GM12878 (cell line): ENCODE measurements around the gene SIPA1. TPM values are rescaled to one million over a fixed set of nuclear protein-coding genes. Genes with fewer than 3 reads are reported as not detected.

Experiments used
- ATAC-seq: fragments of 200-7000 bp; cut with Tn5 transposase; 3 replicates; pipeline ENCODE4 v1.9.1; 2020; ENCODE audit warnings: mild to moderate bottlenecking, moderate library complexity
- BruUV-seq: library from RNA; stranded (reverse); fragments of 400-500 nt; replicated peaks from 2 replicates; lab custom pipeline; 2021; lab: Mats Ljungman, UMichigan
- CTCF ChIA-PET: fragments of 300-600 bp; sonication (Branson Sonifier 250); formaldehyde crosslinking; extraction: SDS; loops from one replicate; lab custom pipeline; 2021; ENCODE audit warnings: inconsistent platforms; lab: Yijun Ruan, JAX
- POLR2A ChIA-PET: fragments of 350-600 bp; formaldehyde crosslinking; extraction: SDS; loops from one replicate; lab custom pipeline; 2021; ENCODE audit warnings: inconsistent platforms; lab: Charles Lee
- RAD21 ChIA-PET: fragments of 300-600 bp; sonication (Branson Sonifier 250); formaldehyde crosslinking; loops from one replicate; lab custom pipeline; 2023; ENCODE audit warnings: antibody characterized with exemption; ENCODE audit not compliant: unreplicated experiment; lab: Charles Lee
- SMC1A ChIA-PET: fragments of 300-600 bp; sonication (Branson Sonifier 250); formaldehyde crosslinking; loops from one replicate; lab custom pipeline; 2023; ENCODE audit not compliant: unreplicated experiment, uncharacterized antibody; lab: Charles Lee
- DNase-seq: peaks from one replicate; pipeline ENCODE4 v3.0.0-alpha.2; 2011; ENCODE audit warnings: low read depth, low spot score
- FAIRE-seq: peaks from 3 replicates; lab custom pipeline; 2011; peaks lifted over from hg19 to GRCh38; lab: Jason Lieb, UNC
- H2AFZ ChIP-seq: 2 replicates; pipeline ENCODE4 v1.6.0; 2011; ENCODE audit warnings: low read depth, low read length, control low read depth; ENCODE audit not compliant: control insufficient read depth
- H3K27ac ChIP-seq: 2 replicates; pipeline ENCODE4 v1.5.1; 2011; ENCODE audit warnings: control low read depth; ENCODE audit not compliant: control insufficient read depth, insufficient read depth
- H3K27me3 ChIP-seq, 2 experiments: replicated peaks in 1 of 2; 2 replicates each; pipeline versions ENCODE4 v1.6.0 to v1.6.1; 2011; ENCODE audit warnings: low read length in 1 of 2; ENCODE audit not compliant: control insufficient read depth in 2 of 2, insufficient read depth in 2 of 2
- H3K36me3 ChIP-seq, 2 experiments: 2 replicates each; pipeline ENCODE4 v1.5.1; 2011; ENCODE audit warnings: low read length in 1 of 2; ENCODE audit not compliant: control insufficient read depth in 2 of 2, insufficient read depth in 2 of 2
- H3K4me1 ChIP-seq: 2 replicates; pipeline ENCODE4 v1.6.1; 2011; ENCODE audit warnings: mild to moderate bottlenecking, low read length, moderate library complexity, mixed read lengths; ENCODE audit not compliant: control insufficient read depth, insufficient read depth
- H3K4me2 ChIP-seq: 2 replicates; pipeline ENCODE4 v1.6.0; 2011; ENCODE audit warnings: control low read depth; ENCODE audit not compliant: control insufficient read depth, insufficient read depth
- H3K4me3 ChIP-seq: fragments of 200-600 bp; sonication (generic); 2 replicates; pipeline ENCODE4 v1.5.1; 2016
- H3K79me2 ChIP-seq: 2 replicates; pipeline ENCODE4 v1.6.0; 2011; ENCODE audit warnings: low read length; ENCODE audit not compliant: control insufficient read depth, insufficient read depth
- H3K9ac ChIP-seq: 2 replicates; pipeline ENCODE4 v1.8.0; 2011; ENCODE audit warnings: low read length, control low read depth, mixed read lengths; ENCODE audit not compliant: control insufficient read depth, insufficient read depth
- H3K9me3 ChIP-seq: replicated peaks from 3 replicates; pipeline ENCODE4 v1.5.1; 2011; ENCODE audit warnings: mild to moderate bottlenecking, low read length; ENCODE audit not compliant: control insufficient read depth, insufficient read depth
- H4K20me1 ChIP-seq: 2 replicates; pipeline ENCODE4 v1.6.0; 2011; ENCODE audit not compliant: control insufficient read depth, insufficient read depth
- CBX3 ChIP-seq: fragments of 200-600 bp; sonication (generic); IDR thresholded peaks from 2 replicates; pipeline ENCODE4 v1.6.1; 2016; ENCODE audit warnings: low read depth, borderline replicate concordance
- EZH2 ChIP-seq: IDR thresholded peaks from 2 replicates; pipeline ENCODE4 v1.6.1; 2012; ENCODE audit warnings: low read depth, mild to moderate bottlenecking, control low read depth, inconsistent platforms, low read length, borderline replicate concordance; ENCODE audit not compliant: control insufficient read depth
- IKZF1 ChIP-seq: fragments of 450-650 bp; conservative IDR thresholded peaks from 2 replicates; pipeline ENCODE4 v1.6.1; 2017; ENCODE audit warnings: antibody characterized with exemption, mild to moderate bottlenecking
- NFIC ChIP-seq: IDR thresholded peaks from 2 replicates; pipeline ENCODE4 v1.6.1; 2012; ENCODE audit warnings: low read depth, mild to moderate bottlenecking, inconsistent platforms, low read length, moderate library complexity
- RAD51 ChIP-seq: fragments of 450-650 bp; IDR thresholded peaks from 2 replicates; pipeline ENCODE4 v1.6.1; 2016; ENCODE audit warnings: moderate library complexity, mild to moderate bottlenecking, inconsistent platforms
- RBBP5 ChIP-seq: fragments of 200-600 bp; sonication (generic); conservative IDR thresholded peaks from 2 replicates; pipeline ENCODE4 v1.6.1; 2016
- SUZ12 ChIP-seq: fragments of 200-600 bp; sonication (generic); IDR thresholded peaks from one replicate; pipeline ENCODE4 v1.6.1; 2018; ENCODE audit warnings: antibody characterized with exemption, mild to moderate bottlenecking; ENCODE audit not compliant: unreplicated experiment
- TCF3 ChIP-seq: IDR thresholded peaks from 2 replicates; pipeline ENCODE4 v1.6.1; 2012; ENCODE audit warnings: low read depth, mild to moderate bottlenecking, low read length, borderline replicate concordance; ENCODE audit not compliant: insufficient read depth
- WGBS: methylation state at CpG from one replicate; pipeline ENCODE4 v1.1.6; 2016; ENCODE audit warnings: low lambda C conversion rate; ENCODE audit not compliant: insufficient replicate concordance, insufficient coverage; ENCODE audit errors: missing lambda C conversion rate; 5-methylcytosine and 5-hydroxymethylcytosine counted together
- in situ Hi-C: fragments of 300-500 bp; cut with MboI; formaldehyde crosslinking; loops from 9 replicates; pipeline ENCODE4 v1.14.3; 2018; ENCODE audit warnings: mixed read lengths
- intact Hi-C: fragments of 100-400 bp; cut with micrococcal nuclease; formaldehyde crosslinking; loops from one replicate; pipeline ENCODE4 v1.14.2; 2022; ENCODE audit not compliant: unreplicated experiment
- polyA plus RNA-seq, 11 experiments: library from polyadenylated mRNA; depleted of rRNA in 4 of 11; unstranded in 6 of 11; stranded (reverse) in 5 of 11; fragments of >200 nt; fragmentation: Nextera tagmentation in 4 of 11; fragmentation: Illumina TruSeq in 1 of 11; extraction: Ambion mirVana in 4 of 11; extraction: Trizol in 1 of 11; gene quantifications; 1 replicate in 1 of 11; 2 replicates in 10 of 11; pipeline versions ENCODE4 v1.2.1 to v1.2.3, GENCODE V29; 2011 to 2016; ENCODE audit warnings: inconsistent platforms in 2 of 11, missing spikeins in 2 of 11, low read depth in 1 of 11
- total RNA-seq, 4 experiments: library from RNA; depleted of rRNA in 3 of 4; stranded (reverse); fragments of >200 nt in 3 of 4; fragmentation: Illumina TruSeq in 1 of 4; extraction: Trizol in 1 of 4; gene quantifications; 2 replicates each; pipeline versions ENCODE4 v1.2.1 to v1.2.3, GENCODE V29; 2013 to 2021
- TF ChIP-seq, protein P1 (sequence below): IDR thresholded peaks from 2 replicates; pipeline ENCODE4 v1.6.1; 2012; ENCODE audit warnings: low read depth, low read length, improper control_type of control experiment
- TF ChIP-seq, protein P2 (sequence below): IDR thresholded peaks from 2 replicates; pipeline ENCODE4 v1.6.1; 2011; ENCODE audit warnings: low read depth, low read length, improper control_type of control experiment, borderline replicate concordance

The SIPA1 gene
- total and polyA plus RNA-seq, 10 of the 15 experiments (the other 5 are each of a cell fraction or from before 2014, with no cell fraction given), result 1.0 to 139 (median 33.4) TPM

DNA sequence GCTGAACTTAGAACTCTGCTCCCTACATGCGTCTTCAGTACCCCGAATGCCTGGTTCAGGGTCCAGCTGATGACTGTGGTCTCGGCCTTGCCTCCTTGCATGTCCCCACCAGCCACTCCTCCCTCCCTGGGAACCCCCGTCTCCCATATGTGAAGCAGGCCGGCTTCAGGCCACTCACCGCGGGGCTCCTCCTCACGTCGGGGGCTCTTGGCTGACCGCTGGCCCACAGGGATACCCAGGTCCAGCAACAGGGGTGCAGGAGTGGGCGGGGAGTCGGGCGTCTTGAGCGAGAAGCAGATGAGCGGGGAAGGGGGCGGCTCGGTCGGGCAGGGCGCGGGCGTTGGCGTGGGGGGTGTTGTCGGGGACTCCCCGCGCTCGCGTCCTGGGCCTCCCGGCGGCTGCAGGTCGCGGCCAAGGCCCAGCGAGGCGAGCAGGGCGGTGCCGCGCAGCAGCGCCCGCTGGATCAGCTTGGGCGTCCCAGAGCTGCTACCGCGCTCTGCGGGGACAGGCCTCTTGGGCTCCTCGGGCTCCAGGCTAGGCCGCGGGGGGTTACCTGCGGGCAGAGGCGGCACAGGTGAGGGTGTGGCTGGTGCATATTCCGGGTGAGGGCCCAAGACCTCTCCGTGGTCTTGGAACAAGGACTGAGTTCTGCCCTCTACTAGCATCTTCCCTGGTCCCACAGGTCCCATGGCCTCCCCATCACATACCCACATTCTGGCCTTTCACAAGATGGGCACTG is 38.5 kb upstream of the SIPA1 start:
- over 99% methylated on average over 16 of the region's 49 CpGs for WGBS
- intact Hi-C loops, result no loop called here
- no peak for ATAC-seq

DNA sequence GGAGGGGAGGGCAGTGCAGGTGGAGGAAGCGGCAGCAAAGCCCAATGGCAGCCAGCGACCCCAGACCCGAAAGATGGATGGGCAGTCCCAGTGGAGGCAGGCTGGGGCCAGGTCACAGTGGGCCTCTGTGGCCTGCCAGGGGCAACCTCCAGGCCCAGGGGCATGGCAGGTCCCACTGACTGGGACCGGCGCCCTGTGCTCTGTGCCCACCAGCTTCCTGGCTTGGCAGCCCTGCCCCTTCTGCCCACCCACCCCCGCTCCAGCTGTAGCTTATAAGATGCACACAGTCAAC is 38.0 kb upstream of the SIPA1 start:
- WGBS, result 100% methylated on average over 6 of the region's 6 CpGs
- Histone ChIP-seq H3K4me2 (no peak overlapping the region), H3K36me3 (peaks cover under 1 to 8% of the 10 kb centered on the region in 2 experiments; a peak in 3 of 4 replicates), H4K20me1 (no peaks in the 10 kb centered on the region), H3K9ac (no peak overlapping the region), H3K27me3 (no peaks in the 10 kb centered on the region), H3K9me3 (no peaks in the 10 kb centered on the region), H2AFZ (no peak overlapping the region), H3K27ac (no peak overlapping the region), H3K79me2 (no peaks in the 10 kb centered on the region), H3K4me1 (no peaks in the 10 kb centered on the region), H3K4me3 (no peak overlapping the region)
- ATAC-seq, result no peak
- intact Hi-C loops, result no loop called here
- RAD21 ChIA-PET, result interaction anchor here (1.0 kb wide), 1 partner anchor 15 kb away, joined by 3 read pairs; the partner anchor contains the start of gene PCNX3
- BruUV-seq, result no TSS peak
- SMC1A ChIA-PET, result no interaction called here
- no peak for FAIRE-seq
- in situ Hi-C loops, result no loop called here
- POLR2A ChIA-PET, result no interaction called here
- CTCF ChIA-PET, result no interaction called here
- TF ChIP-seq RAD51, result no peak
- TF ChIP-seq, protein P1, sequence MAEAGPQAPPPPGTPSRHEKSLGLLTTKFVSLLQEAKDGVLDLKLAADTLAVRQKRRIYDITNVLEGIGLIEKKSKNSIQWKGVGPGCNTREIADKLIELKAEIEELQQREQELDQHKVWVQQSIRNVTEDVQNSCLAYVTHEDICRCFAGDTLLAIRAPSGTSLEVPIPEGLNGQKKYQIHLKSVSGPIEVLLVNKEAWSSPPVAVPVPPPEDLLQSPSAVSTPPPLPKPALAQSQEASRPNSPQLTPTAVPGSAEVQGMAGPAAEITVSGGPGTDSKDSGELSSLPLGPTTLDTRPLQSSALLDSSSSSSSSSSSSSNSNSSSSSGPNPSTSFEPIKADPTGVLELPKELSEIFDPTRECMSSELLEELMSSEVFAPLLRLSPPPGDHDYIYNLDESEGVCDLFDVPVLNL, result no peak
- no peak for TF ChIP-seq IKZF1
- TF ChIP-seq TCF3, result no peak
- no peak for TF ChIP-seq NFIC
- no peak for DNase-seq

More for the DNA sequence above, 38.5 kb upstream of the SIPA1 start:
- Histone ChIP-seq H3K27ac (no peak overlapping the region), H3K4me3 (no peak overlapping the region), H3K4me2 (no peak overlapping the region), H3K79me2 (no peaks in the 10 kb centered on the region), H3K36me3 (peaks cover 0 to 6% of the 10 kb centered on the region in 2 experiments; a peak in 3 of 4 replicates), H3K27me3 (no peaks in the 10 kb centered on the region), H3K4me1 (no peaks in the 10 kb centered on the region)
- BruUV-seq, result no TSS peak
- POLR2A ChIA-PET, result interaction anchor here (1.5 kb wide), 1 partner anchor 13 kb away, joined by 3 read pairs; no protein-coding TSS in a partner anchor
- DNase-seq, result no peak
- RAD21 ChIA-PET, result no interaction called here
- CTCF ChIA-PET, result no interaction called here
- TF ChIP-seq RBBP5 (no peak), SUZ12 (no peak), EZH2 (no peak), IKZF1 (no peak), CBX3 (no peak)
- TF ChIP-seq, protein P2, sequence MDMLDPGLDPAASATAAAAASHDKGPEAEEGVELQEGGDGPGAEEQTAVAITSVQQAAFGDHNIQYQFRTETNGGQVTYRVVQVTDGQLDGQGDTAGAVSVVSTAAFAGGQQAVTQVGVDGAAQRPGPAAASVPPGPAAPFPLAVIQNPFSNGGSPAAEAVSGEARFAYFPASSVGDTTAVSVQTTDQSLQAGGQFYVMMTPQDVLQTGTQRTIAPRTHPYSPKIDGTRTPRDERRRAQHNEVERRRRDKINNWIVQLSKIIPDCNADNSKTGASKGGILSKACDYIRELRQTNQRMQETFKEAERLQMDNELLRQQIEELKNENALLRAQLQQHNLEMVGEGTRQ, result no peak
- TF ChIP-seq, all 136 proteins: peak for 0
- in situ Hi-C loops, result no loop called here
- H4K20me1 ChIP-seq, result no peaks in the 10 kb centered on the region
- SMC1A ChIA-PET, result interaction anchor here (1.8 kb wide), 1 partner anchor 10 kb away, joined by 7 read pairs; no protein-coding TSS in a partner anchor
- H2AFZ ChIP-seq, result no peak overlapping the region
- FAIRE-seq, result no peak
- no peaks in the 10 kb centered on the region for H3K9me3 ChIP-seq
- no peak overlapping the region for H3K9ac ChIP-seq
